Mucosa of rectum (tissue), 2 donors: Measurements from ENCODE around the gene C9orf153.
"Not testable (repeated sequence)": the region's sequence is repeated elsewhere in the genome, so short reads cannot be mapped to it uniquely, and the experiment has no call there.

ENCODE experiments used
- H3K27ac ChIP-seq, 2 donors: one replicate each; pipeline ENCODE4 v1.7.0; 2013; ENCODE audit warnings: inconsistent platforms in 2 of 2, low read depth in 2 of 2, low read length in 2 of 2
- H3K27me3 ChIP-seq, 2 donors: one replicate each; pipeline ENCODE4 v1.7.0; 2013; ENCODE audit warnings: low read length in 2 of 2; ENCODE audit not compliant: control insufficient read depth in 2 of 2, insufficient read depth in 2 of 2
- H3K36me3 ChIP-seq, 2 donors: one replicate each; pipeline ENCODE4 v1.7.0; 2013; ENCODE audit warnings: low read length in 2 of 2; ENCODE audit not compliant: control insufficient read depth in 2 of 2, insufficient read depth in 2 of 2
- H3K4me1 ChIP-seq, 2 donors: one replicate each; pipeline ENCODE4 v1.7.0; 2013; ENCODE audit warnings: low read length in 2 of 2, mild to moderate bottlenecking in 1 of 2; ENCODE audit not compliant: control insufficient read depth in 2 of 2, insufficient read depth in 2 of 2
- H3K4me3 ChIP-seq, 2 donors: one replicate each; pipeline ENCODE4 v1.7.0; 2013; ENCODE audit warnings: low read length in 2 of 2
- H3K9ac ChIP-seq, 2 donors: one replicate each; pipeline ENCODE4 v1.7.0; 2013; ENCODE audit warnings: low read length in 2 of 2, low read depth in 1 of 2, mild to moderate bottlenecking in 1 of 2
- H3K9me3 ChIP-seq, 2 donors: one replicate each; pipeline ENCODE4 v1.7.0; 2013; ENCODE audit warnings: low read length in 2 of 2; ENCODE audit not compliant: control insufficient read depth in 2 of 2
- donor health status: healthy.
- donor health status: Normal muscosa, but diverticular disease.

C9orf153 gene

GRCh38 chr9:86201474-86202337 lies 57.8 kb downstream of the C9orf153 start:
- Histone ChIP-seq H3K36me3 (no peaks in the 10 kb centered on the region), H3K27me3 (no peaks in the 10 kb centered on the region), H3K9me3 (no peaks in the 10 kb centered on the region), H3K4me1 (no peaks in the 10 kb centered on the region), H3K27ac (no peak overlapping the region), H3K4me3 (no peak overlapping the region), H3K9ac (no peak overlapping the region)

GRCh38 chr9:86200599-86201162 lies 58.8 kb downstream of the C9orf153 start:
- H3K27ac ChIP-seq, result no peak overlapping the region
- no peak overlapping the region for H3K4me3 ChIP-seq
- no peaks in the 10 kb centered on the region for H3K36me3 ChIP-seq
- no peaks in the 10 kb centered on the region for H3K4me1 ChIP-seq
- no peaks in the 10 kb centered on the region for H3K9me3 ChIP-seq
- no peaks in the 10 kb centered on the region for H3K27me3 ChIP-seq
- H3K9ac ChIP-seq, result no peak overlapping the region

GRCh38 chr9:86193088-86193487 lies 66.4 kb downstream of the C9orf153 start:
- Histone ChIP-seq H3K27me3 (no peaks in the 10 kb centered on the region), H3K4me1 (no peaks in the 10 kb centered on the region), H3K4me3 (no peak overlapping the region), H3K9me3 (peaks cover 0 to 2% of the 10 kb centered on the region in 2 donors), H3K36me3 (no peaks in the 10 kb centered on the region), H3K9ac (no peak overlapping the region), H3K27ac (no peak overlapping the region)

GRCh38 chr9:86190700-86191099 lies 68.8 kb downstream of the C9orf153 start:
- not testable (repeated sequence) for H3K36me3 ChIP-seq, H3K4me1 ChIP-seq, H3K9ac ChIP-seq, H3K9me3 ChIP-seq, H3K27me3 ChIP-seq, H3K4me3 ChIP-seq, H3K27ac ChIP-seq

GRCh38 chr9:86187121-86187520 lies 72.3 kb downstream of the C9orf153 start:
- Histone ChIP-seq H3K36me3 (no peaks in the 10 kb centered on the region), H3K27me3 (no peaks in the 10 kb centered on the region), H3K9me3 (no peaks in the 10 kb centered on the region), H3K9ac (no peak overlapping the region), H3K27ac (no peak overlapping the region), H3K4me1 (no peaks in the 10 kb centered on the region), H3K4me3 (no peak overlapping the region)

GRCh38 chr9:86186696-86187095 lies 72.8 kb downstream of the C9orf153 start:
- Histone ChIP-seq H3K9ac (no peak overlapping the region), H3K36me3 (no peaks in the 10 kb centered on the region), H3K9me3 (no peaks in the 10 kb centered on the region), H3K4me3 (no peak overlapping the region), H3K27me3 (no peaks in the 10 kb centered on the region), H3K4me1 (no peaks in the 10 kb centered on the region), H3K27ac (no peak overlapping the region)

GRCh38 chr9:86185872-86186271 lies 73.6 kb downstream of the C9orf153 start:
- Histone ChIP-seq H3K9me3 (no peaks in the 10 kb centered on the region), H3K4me1 (no peaks in the 10 kb centered on the region), H3K9ac (no peak overlapping the region), H3K4me3 (no peak overlapping the region), H3K27ac (no peak overlapping the region), H3K27me3 (no peaks in the 10 kb centered on the region), H3K36me3 (no peaks in the 10 kb centered on the region)

GRCh38 chr9:86184138-86184524 lies 75.3 kb downstream of the C9orf153 start:
- no peak overlapping the region for H3K9ac ChIP-seq
- H3K36me3 ChIP-seq, result no peaks in the 10 kb centered on the region
- H3K9me3 ChIP-seq, result no peaks in the 10 kb centered on the region
- no peak overlapping the region for H3K27ac ChIP-seq
- H3K27me3 ChIP-seq, result no peaks in the 10 kb centered on the region
- H3K4me3 ChIP-seq, result no peak overlapping the region
- H3K4me1 ChIP-seq, result no peaks in the 10 kb centered on the region

- Histone ChIP-seq H3K4me1 (no peaks in the 10 kb centered on the region), H3K9ac (no peak overlapping the region), H3K27ac (no peak overlapping the region), H3K27me3 (no peaks in the 10 kb centered on the region), H3K9me3 (no peaks in the 10 kb centered on the region), H3K36me3 (no peaks in the 10 kb centered on the region), H3K4me3 (no peak overlapping the region)
Measured at GRCh38 chr9:86183229-86184137, 76.0 kb downstream of the C9orf153 start.
